ENCODE measurements around the gene ANKRD60. TPM values are rescaled to one million over a fixed set of nuclear protein-coding genes. Genes with fewer than 3 reads are reported as not detected.

The ANKRD60 gene
- total and polyA plus RNA-seq, 8 donors: not detected

DNA sequence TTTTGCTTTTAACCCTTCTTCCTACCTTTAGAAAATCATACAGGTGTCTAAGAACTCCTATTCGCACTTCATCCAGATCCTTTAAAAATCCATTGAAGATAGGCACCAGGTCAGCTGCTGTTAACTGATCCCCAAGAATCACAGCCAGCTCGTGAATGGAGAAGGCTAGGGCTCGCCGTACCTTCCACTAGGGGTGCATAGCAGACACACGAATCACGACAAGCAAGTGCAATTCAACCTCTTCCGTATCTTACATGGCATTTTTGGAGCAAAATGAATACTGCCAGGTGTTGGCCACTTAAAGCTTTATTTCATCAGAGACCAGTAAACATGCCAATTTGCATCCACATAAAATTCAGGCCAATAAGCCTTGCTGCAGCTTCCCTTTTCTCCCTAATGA, 10.8 kb upstream of the ANKRD60 start:
- 88 to 92% (median 89%) methylated on average over 7 of the region's 7 CpGs for WGBS, 5 donors
- peaks cover 0 to 15% (median 7%) of the 10 kb centered on the region in 4 donors for H3K4me1 ChIP-seq
- H3K27me3 ChIP-seq: no peaks in the 10 kb centered on the region
- no peak overlapping the region for H3K4me3 ChIP-seq
- H3K36me3 ChIP-seq: peaks cover 27 to 65% (median 64%) of the 10 kb centered on the region in 4 donors
- intact Hi-C loops (cut with DNase I; ENCODE audit: low total_unique reads): loop anchor here (10.0 kb wide), 1 partner anchor 206 kb away; no protein-coding TSS in a partner anchor
- no peaks in the 10 kb centered on the region for H3K9me3 ChIP-seq
- TF ChIP-seq, protein P1, sequence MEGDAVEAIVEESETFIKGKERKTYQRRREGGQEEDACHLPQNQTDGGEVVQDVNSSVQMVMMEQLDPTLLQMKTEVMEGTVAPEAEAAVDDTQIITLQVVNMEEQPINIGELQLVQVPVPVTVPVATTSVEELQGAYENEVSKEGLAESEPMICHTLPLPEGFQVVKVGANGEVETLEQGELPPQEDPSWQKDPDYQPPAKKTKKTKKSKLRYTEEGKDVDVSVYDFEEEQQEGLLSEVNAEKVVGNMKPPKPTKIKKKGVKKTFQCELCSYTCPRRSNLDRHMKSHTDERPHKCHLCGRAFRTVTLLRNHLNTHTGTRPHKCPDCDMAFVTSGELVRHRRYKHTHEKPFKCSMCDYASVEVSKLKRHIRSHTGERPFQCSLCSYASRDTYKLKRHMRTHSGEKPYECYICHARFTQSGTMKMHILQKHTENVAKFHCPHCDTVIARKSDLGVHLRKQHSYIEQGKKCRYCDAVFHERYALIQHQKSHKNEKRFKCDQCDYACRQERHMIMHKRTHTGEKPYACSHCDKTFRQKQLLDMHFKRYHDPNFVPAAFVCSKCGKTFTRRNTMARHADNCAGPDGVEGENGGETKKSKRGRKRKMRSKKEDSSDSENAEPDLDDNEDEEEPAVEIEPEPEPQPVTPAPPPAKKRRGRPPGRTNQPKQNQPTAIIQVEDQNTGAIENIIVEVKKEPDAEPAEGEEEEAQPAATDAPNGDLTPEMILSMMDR (IDR thresholded peaks at IDR 0.05): no peak
- TF ChIP-seq POLR2AphosphoS5 (IDR thresholded peaks at IDR 0.05) (no peak), EP300 (IDR thresholded peaks at IDR 0.05) (no peak), POLR2A (IDR thresholded peaks at IDR 0.05) (no peak)
- H3K27ac ChIP-seq: no peak overlapping the region
- DNase-seq: no peak

DNA sequence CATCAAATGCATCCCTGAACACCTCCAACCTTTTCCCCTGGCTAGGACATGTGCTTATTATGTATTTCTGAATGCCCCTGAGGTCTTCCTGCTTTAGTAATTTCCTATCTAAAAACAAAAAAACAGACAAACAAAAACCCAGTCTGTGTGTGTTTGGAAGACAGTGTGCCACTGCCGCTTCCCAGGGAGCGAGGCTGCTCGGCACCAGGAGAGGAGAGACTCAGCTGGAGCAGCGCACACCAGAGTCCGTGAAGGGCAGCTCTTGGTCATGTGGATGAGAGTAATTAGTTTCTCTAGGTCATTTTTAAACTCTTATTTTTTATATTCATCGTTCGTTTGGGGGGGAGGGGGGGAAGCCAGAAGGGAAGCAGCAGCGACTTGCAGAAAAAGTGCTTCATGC, 10.0 kb upstream of the ANKRD60 start:
- 83 to 92% (median 86%) methylated on average over 8 of the region's 8 CpGs for WGBS, 5 donors
- Histone ChIP-seq H3K9me3 (no peaks in the 10 kb centered on the region), H3K4me1 (peaks cover 0 to 15% (median 7%) of the 10 kb centered on the region in 4 donors), H3K36me3 (peaks cover 26 to 66% (median 60%) of the 10 kb centered on the region in 4 donors), H3K4me3 (no peak overlapping the region), H3K27me3 (no peaks in the 10 kb centered on the region), H3K27ac (no peak overlapping the region)
- no peak for DNase-seq
- intact Hi-C loops (cut with DNase I; ENCODE audit: low total_unique reads): loop anchor here (10.0 kb wide), 1 partner anchor 206 kb away; no protein-coding TSS in a partner anchor
- no peak for TF ChIP-seq POLR2A (IDR thresholded peaks at IDR 0.05)
- no peak for TF ChIP-seq EP300 (IDR thresholded peaks at IDR 0.05)
- no peak for TF ChIP-seq POLR2AphosphoS5 (IDR thresholded peaks at IDR 0.05)
- TF ChIP-seq, protein P1 (IDR thresholded peaks at IDR 0.05): no peak

DNA sequence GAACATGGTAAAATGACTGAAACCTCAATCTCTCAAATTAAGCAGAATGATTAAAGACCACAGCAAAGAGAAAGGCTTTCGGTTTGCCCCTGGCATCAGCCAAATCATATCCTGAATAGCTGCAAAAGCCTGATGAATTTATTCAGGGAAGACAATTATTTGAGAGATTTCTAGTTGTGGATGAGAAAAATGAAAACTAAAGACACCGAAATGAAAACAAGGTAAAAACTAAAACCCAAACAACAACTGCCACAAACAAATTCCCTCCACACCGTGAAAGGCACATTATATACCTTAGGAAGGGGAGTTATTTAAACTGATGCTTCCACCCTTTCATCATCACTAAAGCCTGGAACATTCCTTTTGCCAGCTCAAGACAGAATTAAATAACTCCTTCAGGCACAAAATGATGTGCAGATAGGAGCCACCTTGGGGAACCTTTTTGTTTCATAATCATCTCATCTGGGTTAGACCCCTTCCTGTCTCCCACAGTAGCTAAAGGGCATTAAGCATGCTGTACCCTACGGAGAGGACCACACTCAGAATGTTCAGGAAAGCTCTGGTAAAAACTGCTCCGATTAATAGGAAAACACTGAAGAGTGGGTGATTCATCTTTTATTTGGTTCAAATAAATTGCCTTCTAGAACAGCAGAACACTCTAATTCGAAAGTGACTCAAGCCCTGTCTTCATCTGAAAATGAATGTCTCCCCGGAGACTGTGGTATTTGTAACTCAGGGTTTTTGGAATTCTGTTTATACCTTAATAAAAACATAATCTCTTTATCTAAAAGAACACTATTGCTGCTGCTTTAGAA, 9.1 kb upstream of the ANKRD60 start:
- Histone ChIP-seq H3K4me1 (peaks cover 0 to 15% (median 7%) of the 10 kb centered on the region in 4 donors), H3K27ac (peak overlapping the region in 2 of 5 donors; percentile 13 to 16), H3K4me3 (peak overlapping the region; percentile 38 to 54 (median 50)), H3K9me3 (no peaks in the 10 kb centered on the region), H3K36me3 (peaks cover 17 to 66% (median 57%) of the 10 kb centered on the region in 4 donors), H3K27me3 (no peaks in the 10 kb centered on the region)
- intact Hi-C loops (cut with DNase I; ENCODE audit: low total_unique reads): loop anchor here (10.0 kb wide), 1 partner anchor 207 kb away; no protein-coding TSS in a partner anchor
- 52 to 67% (median 63%) methylated on average over 7 of the region's 7 CpGs for WGBS, 5 donors
- DNase-seq: no peak
- TF ChIP-seq POLR2A (IDR thresholded peaks at IDR 0.05) (no peak), EP300 (IDR thresholded peaks at IDR 0.05) (no peak), POLR2AphosphoS5 (IDR thresholded peaks at IDR 0.05) (no peak)
- TF ChIP-seq, protein P1 (IDR thresholded peaks at IDR 0.05): no peak

DNA sequence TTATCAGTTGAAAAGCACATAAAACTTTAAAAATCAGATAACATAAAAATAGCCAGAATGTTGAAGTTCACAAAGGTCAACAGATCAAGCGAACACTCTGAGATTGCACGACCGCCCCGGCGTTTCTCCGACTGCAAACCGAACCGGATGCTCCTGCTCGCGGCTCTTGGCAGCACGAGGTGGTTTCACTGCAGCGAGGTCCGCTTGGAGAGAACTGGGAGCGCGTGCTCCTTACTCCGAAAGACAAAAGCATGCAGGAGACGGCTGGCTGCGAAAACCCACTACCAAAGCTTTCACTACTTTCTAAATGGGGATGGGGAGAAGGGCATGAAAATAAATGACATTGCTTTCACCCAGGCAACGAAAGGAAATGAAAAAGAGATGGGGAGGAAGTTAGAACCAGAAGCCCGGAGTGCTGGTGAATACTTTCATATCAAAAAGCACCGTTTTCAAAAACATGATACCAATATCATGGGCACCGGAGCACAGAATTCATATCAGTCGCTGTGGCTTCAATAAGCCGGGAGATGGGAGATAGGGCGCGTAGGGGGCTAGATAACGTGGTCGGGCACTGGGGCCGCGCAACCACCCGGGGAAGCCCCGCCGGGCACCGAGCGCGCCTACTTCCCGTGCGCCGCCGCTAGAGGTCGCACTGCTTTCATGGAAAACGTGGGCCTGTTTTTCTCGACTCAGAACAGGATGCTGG, 8.3 kb upstream of the ANKRD60 start:
- Histone ChIP-seq H3K4me3 (peak overlapping the region; percentile 38 to 54 (median 50)), H3K4me1 (peaks cover 0 to 15% (median 7%) of the 10 kb centered on the region in 4 donors), H3K36me3 (peaks cover 13 to 64% (median 53%) of the 10 kb centered on the region in 4 donors), H3K27ac (peak overlapping the region in 1 of 5 donors; percentile 13), H3K9me3 (no peaks in the 10 kb centered on the region), H3K27me3 (no peaks in the 10 kb centered on the region)
- peak; percentile 75 to 89 for DNase-seq
- TF ChIP-seq POLR2A (IDR thresholded peaks at IDR 0.05): no peak
- TF ChIP-seq, protein P1 (IDR thresholded peaks at IDR 0.05): peak in 5 of 7 experiments; percentile 70 to 97 (median 92)
- TF ChIP-seq POLR2AphosphoS5 (IDR thresholded peaks at IDR 0.05): peak in 1 of 3 donors; percentile 28
- TF ChIP-seq EP300 (IDR thresholded peaks at IDR 0.05): no peak
- WGBS, 5 donors: 1 to 3% (median 1%) methylated on average over 36 to 43 of the region's 43 CpGs
- intact Hi-C loops (cut with DNase I; ENCODE audit: low total_unique reads): loop anchor here (10.0 kb wide), 1 partner anchor 208 kb away; no protein-coding TSS in a partner anchor
